GM12873 (cell line): Measurements from ENCODE around the gene ADAMTSL5.

ENCODE experiments used
- TF ChIP-seq, protein P1 (sequence below): IDR thresholded peaks from 2 replicates; pipeline ENCODE4 v1.5.1; 2012; ENCODE audit warnings: low read depth, mild to moderate bottlenecking, moderate library complexity, low read length, control low read depth; ENCODE audit not compliant: insufficient read depth; ENCODE audit errors: missing control alignments

Gene ADAMTSL5

DNA sequence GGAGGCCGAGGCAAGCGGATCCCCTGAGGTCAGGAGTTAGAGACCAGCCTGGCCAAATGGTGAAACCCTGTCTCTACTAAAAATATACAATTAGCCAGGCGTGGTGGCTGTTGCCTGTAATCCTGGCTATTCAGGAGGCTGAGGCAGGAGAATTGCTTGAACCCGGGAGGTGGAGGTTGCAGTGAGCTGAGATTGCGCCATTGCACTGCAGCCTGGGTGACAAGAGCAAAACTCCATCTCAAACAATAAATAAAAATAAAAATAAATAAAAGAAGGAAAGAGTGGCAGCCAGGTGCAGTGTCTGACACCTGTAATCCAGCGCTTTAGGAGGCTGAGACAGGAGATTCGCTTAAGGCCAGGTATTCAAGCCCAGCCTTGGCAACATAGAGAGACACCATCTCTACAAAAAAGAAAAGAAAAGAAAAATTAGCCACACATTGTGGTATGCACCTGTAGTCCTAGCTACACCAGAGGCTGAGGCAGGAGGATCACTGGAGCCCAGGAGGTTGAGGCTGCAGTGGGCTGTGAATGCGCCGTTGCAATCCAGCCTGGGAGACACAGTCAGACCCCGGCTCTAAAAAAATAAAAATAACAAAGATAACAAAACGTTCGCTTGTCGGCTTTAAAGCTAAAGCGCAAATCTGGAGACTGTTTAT, 10.3 kb downstream of the ADAMTSL5 start:
- TF ChIP-seq, protein P1, sequence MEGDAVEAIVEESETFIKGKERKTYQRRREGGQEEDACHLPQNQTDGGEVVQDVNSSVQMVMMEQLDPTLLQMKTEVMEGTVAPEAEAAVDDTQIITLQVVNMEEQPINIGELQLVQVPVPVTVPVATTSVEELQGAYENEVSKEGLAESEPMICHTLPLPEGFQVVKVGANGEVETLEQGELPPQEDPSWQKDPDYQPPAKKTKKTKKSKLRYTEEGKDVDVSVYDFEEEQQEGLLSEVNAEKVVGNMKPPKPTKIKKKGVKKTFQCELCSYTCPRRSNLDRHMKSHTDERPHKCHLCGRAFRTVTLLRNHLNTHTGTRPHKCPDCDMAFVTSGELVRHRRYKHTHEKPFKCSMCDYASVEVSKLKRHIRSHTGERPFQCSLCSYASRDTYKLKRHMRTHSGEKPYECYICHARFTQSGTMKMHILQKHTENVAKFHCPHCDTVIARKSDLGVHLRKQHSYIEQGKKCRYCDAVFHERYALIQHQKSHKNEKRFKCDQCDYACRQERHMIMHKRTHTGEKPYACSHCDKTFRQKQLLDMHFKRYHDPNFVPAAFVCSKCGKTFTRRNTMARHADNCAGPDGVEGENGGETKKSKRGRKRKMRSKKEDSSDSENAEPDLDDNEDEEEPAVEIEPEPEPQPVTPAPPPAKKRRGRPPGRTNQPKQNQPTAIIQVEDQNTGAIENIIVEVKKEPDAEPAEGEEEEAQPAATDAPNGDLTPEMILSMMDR: no peak

DNA sequence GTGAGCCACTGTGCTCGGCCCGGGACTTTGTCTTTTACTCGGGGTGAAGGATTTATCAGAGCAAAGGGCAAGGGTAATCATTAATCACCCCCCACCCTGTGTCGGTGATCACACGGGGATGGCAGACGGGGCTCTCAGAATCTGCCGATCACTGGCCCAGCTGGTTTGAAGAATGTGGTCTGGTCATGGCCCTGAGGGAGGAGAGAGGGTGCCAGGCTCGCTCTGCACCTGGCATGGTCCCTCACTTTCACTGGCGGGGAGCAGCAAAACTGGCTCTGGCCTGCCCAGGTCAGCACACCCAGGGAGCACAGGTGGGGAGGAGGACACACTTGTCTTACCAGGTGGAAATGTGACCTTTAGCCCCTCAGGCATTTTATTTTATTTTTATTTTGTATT, 11.6 kb downstream of the ADAMTSL5 start:
- TF ChIP-seq, protein P1: no peak

DNA sequence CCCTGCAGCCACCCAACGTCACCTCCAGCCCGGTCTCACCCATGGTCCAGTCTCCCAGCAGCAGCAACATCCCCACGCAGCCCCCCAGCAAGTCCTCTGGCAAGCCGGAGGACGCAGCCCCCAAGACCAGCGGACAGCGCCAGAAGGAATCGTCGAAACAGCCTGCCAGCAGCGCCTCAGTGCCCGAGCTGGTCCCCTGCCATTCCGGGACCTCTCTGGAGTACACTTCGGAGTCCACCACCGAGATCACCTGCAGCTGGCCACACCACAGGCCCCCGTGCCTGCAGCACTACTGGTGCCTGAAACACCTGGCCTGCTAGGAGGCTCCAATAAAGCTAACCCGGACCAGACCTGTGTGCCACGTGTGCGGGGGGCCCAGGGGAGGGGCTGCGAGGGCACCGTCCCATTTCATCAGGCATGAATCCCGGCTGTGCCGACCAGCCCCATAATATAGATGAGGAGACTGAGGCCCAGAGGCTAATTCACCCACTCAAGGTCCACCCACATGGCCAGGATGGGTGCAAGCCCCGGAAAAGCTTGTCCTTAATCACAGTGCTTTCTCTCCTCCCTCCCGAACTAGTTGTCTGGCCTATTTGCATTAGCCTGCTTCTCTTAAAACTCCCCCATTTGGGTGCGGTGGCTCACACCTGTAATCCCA, 15.1 kb downstream of the ADAMTSL5 start:
- TF ChIP-seq, protein P1: no peak

DNA sequence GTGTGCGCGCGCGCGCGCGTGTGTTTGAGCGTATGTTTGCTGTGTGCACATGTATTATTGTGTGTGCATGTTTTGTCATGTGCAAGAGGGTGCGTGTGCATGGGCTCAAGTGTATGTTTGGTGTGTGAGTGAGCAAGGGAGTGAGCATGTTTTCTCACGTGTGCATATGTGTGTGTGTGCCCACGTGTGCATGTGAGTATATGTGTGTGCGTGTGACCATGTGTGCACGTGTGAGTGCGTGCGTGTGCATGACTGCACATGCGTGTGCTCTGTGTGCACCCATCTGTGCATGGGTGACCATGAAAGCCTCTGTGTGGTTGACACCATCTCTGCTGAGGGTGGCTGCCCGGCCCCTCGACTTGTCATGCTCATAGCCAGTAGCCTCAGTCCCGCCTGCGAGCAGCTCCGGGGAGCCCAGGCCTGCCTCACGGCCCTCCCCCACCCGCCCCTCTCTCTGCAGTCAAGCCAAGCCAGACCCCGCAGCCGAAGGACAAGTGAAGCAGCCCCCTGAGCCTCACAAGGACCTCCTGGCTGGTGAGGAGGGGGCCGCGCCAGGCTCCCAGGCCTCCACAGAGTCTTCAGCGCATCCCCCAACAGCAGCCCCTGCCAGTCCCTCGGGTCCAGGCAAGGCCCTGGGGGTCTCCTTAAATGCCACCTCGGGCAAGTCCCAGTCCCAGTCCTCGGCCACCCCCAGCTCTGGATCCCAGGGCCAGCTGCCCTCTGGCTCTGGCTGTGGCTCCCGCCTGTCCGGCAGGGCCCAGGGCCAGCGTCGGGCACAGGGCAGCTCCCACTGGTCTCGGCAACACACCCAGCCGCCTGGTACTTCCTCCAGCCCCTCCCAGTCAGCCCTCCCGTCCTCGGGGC, 15.9 kb downstream of the ADAMTSL5 start:
- TF ChIP-seq, protein P1: no peak

DNA sequence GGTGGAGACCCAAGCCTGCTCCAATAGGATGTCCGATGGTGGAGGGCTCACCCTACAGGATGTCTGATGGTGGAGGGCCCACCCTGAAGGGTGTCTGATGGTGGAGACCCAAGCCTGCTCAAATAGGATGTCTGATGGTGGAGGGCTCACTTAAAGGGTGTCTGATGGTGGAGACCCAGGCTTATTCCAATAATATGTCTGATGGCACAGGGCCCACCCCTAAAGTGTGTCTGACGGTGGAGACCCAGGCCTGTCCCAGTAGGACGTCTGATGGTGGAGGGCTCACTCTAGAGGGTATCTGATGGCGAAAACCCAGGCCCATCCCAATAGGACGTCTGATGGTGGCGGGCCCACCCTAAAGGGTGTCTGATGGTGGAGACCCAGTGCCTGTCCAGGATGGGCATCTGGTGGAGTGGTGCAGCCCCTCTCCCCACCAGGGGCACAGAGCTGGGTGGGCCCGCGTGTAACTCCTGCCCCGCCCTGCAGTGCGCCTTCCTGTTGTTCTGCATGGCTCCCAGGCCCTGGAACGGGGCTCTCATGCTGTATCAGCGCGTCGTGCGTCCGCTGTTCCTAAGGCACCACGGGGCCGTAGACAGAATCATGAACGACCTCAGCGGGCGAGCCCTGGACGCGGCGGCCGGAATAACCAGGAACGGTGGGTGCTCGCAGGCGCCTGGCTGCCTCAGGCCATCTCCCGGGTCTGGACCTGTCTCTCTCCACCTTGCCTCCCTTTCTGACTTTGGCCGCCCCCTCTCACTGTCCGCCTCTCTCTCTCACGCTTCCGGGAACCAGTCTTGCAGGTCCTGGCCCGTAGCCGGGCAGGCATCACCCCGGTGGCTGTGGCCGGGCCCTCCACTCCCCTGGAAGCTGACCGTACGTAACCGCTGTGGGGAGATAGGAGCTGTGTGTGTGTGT, 16.8 kb downstream of the ADAMTSL5 start:
- TF ChIP-seq, protein P1: no peak

DNA sequence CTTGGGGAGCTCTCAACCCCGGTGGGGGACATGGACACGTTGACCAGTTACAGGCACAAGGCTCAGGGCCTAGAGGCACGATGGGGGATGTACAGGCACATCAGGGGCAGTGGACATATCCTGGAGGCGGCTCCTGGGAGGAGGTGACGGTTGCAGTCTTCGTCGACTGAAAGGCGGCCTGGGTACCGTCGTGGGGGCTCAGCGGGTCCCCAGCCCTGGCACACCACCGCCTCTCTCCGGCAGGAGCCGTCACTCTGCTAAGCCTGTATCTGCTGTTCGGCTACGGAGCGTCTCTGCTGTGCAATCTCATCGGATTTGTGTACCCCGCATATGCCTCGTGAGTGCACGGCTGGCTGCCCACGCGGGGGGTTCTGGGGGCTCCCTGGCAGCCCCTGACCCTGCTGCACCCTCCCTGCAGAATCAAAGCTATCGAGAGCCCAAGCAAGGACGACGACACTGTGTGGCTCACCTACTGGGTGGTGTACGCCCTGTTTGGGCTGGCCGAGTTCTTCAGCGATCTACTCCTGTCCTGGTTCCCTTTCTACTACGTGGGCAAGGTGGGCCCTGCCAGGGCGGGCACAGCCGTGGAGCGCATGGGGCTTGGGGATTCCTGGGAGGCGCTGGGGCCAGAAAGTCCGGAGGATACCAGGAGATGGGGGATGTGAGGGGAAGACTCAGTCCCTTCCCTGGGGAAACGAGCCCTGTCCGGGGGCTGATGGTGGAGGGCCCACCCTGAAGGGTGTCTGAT, 17.6 kb downstream of the ADAMTSL5 start:
- TF ChIP-seq, protein P1: no peak
